ENCODE measurements around the gene ZRSR2.

GRCh38 chrX:15813416-15813815, 23.1 kb downstream of the ZRSR2 start:
- no peak for TF ChIP-seq CEBPB (IDR thresholded peaks at IDR 0.05; ENCODE audit: borderline replicate concordance, low read depth, low read length)
- TF ChIP-seq, protein P1, sequence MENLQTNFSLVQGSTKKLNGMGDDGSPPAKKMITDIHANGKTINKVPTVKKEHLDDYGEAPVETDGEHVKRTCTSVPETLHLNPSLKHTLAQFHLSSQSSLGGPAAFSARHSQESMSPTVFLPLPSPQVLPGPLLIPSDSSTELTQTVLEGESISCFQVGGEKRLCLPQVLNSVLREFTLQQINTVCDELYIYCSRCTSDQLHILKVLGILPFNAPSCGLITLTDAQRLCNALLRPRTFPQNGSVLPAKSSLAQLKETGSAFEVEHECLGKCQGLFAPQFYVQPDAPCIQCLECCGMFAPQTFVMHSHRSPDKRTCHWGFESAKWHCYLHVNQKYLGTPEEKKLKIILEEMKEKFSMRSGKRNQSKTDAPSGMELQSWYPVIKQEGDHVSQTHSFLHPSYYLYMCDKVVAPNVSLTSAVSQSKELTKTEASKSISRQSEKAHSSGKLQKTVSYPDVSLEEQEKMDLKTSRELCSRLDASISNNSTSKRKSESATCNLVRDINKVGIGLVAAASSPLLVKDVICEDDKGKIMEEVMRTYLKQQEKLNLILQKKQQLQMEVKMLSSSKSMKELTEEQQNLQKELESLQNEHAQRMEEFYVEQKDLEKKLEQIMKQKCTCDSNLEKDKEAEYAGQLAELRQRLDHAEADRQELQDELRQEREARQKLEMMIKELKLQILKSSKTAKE (CRISPR knock-in tag; IDR thresholded peaks at IDR 0.05; ENCODE audit: borderline replicate concordance), result no peak
- TF ChIP-seq ATF4 (CRISPR knock-in tag; IDR thresholded peaks at IDR 0.05), result no peak
- TF ChIP-seq MLLT10 (CRISPR knock-in tag; IDR thresholded peaks at IDR 0.05), result no peak
- no peak for TF ChIP-seq MAFF (IDR thresholded peaks at IDR 0.05; ENCODE audit: low read depth, low read length)
- no peak for TF ChIP-seq E2F1 (CRISPR knock-in tag; IDR thresholded peaks at IDR 0.05)
- TF ChIP-seq RNF2 (conservative IDR thresholded peaks at IDR 0.05; ENCODE audit: low read depth), result no peak
- no peak for TF ChIP-seq CBFB (CRISPR knock-in tag; IDR thresholded peaks at IDR 0.05)
- TF ChIP-seq ZNF674 (CRISPR knock-in tag; IDR thresholded peaks at IDR 0.05; ENCODE audit: low read depth), result no peak
- TF ChIP-seq, protein P2, sequence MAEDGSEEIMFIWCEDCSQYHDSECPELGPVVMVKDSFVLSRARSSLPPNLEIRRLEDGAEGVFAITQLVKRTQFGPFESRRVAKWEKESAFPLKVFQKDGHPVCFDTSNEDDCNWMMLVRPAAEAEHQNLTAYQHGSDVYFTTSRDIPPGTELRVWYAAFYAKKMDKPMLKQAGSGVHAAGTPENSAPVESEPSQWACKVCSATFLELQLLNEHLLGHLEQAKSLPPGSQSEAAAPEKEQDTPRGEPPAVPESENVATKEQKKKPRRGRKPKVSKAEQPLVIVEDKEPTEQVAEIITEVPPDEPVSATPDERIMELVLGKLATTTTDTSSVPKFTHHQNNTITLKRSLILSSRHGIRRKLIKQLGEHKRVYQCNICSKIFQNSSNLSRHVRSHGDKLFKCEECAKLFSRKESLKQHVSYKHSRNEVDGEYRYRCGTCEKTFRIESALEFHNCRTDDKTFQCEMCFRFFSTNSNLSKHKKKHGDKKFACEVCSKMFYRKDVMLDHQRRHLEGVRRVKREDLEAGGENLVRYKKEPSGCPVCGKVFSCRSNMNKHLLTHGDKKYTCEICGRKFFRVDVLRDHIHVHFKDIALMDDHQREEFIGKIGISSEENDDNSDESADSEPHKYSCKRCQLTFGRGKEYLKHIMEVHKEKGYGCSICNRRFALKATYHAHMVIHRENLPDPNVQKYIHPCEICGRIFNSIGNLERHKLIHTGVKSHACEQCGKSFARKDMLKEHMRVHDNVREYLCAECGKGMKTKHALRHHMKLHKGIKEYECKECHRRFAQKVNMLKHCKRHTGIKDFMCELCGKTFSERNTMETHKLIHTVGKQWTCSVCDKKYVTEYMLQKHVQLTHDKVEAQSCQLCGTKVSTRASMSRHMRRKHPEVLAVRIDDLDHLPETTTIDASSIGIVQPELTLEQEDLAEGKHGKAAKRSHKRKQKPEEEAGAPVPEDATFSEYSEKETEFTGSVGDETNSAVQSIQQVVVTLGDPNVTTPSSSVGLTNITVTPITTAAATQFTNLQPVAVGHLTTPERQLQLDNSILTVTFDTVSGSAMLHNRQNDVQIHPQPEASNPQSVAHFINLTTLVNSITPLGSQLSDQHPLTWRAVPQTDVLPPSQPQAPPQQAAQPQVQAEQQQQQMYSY (CRISPR knock-in tag; IDR thresholded peaks at IDR 0.05), result no peak
- TF ChIP-seq MYNN (CRISPR knock-in tag; IDR thresholded peaks at IDR 0.05; ENCODE audit: low read depth), result no peak
- no peak for TF ChIP-seq HNF4G (IDR thresholded peaks at IDR 0.05; ENCODE audit: borderline replicate concordance, low read depth, low read length)
- no peak for TF ChIP-seq HNF4G (CRISPR knock-in tag; IDR thresholded peaks at IDR 0.05; ENCODE audit: borderline replicate concordance, low read depth)
- no peak for TF ChIP-seq MXD4 (CRISPR knock-in tag; IDR thresholded peaks at IDR 0.05)
- no peak for TF ChIP-seq ZNF235 (CRISPR knock-in tag; IDR thresholded peaks at IDR 0.05; ENCODE audit: borderline replicate concordance)

Measured in HepG2 (cell line).